Measurements from ENCODE around the gene SLC49A3.
"Not testable (repeated sequence)": the region's sequence is repeated elsewhere in the genome, so short reads cannot be mapped to it uniquely, and the experiment has no call there.

The SLC49A3 gene

DNA sequence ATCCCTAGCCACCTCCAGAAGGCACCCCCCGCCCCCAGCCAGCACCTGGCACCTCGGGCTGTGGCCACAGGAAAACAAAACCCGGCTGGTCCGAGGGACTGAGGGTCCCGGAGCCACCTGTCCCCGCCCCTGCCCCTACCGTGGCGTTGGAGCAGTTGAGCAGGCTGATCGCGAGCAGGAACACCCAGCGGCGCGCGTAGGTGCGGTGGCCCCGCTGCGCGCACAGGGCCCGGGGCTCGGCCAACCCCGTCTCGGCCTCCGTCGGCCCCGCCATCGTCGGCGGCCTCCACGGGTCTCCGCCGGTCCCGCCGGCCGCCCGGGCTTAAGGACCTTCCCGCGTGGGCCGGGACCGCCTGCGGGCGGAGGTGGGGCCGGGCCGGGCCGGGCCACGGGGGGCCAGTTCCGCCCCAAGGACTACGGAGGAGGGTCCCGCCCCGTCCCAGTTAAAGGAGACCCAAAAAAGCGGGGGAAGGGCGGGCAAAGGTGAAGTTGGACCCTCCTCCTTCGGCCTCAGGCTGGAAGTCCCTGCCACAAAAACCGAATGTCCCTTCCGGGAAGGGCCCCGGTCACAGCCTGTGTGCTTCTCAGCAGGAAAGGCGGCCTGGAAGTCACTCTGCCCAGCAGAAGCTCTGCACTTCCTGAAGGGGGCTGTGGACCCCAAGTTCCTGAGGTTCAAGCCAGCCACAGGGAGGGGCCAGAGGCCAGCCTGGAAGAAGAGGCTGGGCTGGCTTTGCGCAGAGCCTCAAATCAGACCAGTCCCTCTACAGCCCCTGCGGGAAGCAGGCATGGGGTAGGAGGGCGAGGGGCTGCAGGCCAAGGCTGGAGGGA lies at the start of gene SLC49A3:
Gene SLC49A3, minus strand, starts transcription at position 298 of the 828 bp plus-strand sequence. Its CDS starts 24 bp downstream, at position 274.
- DNase-seq (ENCODE audit: low spot score) = peak; percentile 73

DNA sequence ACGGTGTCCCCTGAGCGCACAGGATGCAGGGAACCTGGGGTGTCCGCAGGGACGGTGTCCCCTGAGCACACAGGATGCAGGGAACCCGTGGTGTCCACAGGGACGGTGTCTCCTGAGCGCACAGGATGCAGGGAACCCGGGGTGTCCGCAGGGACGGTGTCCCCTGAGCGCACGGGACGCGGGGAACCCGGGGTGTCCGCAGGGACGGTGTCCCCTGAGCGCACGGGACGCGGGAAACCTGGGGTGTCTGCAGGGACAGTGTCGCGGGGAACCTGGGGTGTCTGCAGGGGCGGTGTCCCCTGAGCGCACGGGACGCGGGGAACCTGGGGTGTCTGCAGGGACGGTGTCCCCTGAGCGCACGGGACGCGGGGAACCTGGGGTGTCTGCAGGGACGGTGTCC lies 47.6 kb upstream of the SLC49A3 start:
- DNase-seq (ENCODE audit: low spot score) = not testable (repeated sequence)

DNA sequence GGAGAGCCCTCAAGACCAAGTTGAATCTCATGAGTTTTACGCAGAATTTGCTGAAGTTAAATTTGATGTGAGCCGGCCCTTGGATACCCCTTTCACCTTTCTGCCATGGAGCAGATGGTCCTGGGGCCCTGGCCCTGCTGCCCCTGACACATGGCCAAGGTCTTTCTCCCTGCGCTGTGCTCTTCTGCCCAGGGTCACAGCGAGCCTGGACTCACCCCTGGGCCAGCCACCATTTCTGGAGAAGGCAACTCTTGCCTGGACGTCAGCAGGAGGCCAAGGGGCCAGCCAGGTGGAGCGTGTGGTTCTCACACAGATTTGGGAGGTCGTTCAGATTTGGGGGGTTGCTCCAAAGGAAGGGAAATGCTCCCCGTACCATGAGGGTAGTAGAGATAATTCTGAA lies 46.6 kb upstream of the SLC49A3 start:
- DNase-seq (ENCODE audit: low spot score) = no peak

DNA sequence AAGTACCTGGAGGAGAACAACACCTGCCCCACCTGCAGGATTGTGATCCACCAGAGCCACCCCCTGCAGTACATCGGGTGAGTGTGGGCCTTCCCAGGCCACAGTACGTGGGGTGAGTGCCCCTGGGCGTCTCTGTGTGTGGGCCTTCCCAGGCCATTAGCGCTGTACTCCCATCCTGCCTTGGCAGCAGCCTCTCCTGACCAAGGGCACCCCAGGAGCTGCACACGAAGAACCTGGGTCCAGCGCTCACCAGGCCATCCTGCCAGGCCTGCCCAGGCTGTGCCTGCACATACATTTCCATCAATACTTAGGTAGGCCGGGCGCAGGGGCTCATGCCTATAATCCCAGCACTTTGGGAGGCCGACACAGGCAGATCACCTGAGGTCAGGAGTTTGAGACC lies 46.0 kb upstream of the SLC49A3 start:
- no peak for DNase-seq (ENCODE audit: low spot score)

DNA sequence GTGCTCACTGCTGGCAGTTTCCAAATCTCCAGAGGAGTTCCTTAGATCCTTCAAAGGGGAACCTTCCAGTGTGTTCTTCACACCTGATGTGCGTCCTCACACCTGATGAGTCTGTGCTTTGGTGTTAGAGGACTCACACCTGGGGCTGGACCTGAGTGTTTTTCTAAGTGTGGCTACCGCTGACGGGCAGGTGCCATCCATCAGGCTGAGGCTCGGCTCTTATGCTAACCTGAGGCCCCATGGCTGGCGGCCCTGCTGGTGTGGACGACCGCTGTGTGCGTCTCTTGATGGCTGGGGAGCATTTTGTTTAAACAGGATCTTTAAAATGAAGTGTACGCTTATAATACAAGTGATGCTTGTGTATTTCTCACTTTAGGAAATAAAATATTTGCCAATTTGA lies 45.1 kb upstream of the SLC49A3 start:
- DNase-seq (ENCODE audit: low spot score) = no peak

DNA sequence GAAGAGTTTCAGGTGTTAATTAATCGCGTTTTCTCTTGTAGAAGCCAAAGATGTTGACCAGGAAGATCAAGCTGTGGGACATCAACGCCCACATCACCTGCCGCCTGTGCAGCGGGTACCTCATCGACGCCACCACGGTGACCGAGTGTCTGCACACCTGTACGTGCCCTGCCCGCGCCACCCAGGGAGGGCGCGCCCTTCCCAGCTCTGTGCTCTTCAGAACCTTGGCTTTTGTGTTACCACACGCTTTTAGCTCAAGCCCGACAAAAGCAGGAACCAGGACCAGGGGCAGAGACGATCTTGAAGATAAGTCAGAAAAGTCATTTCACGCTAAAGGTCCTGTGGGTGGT lies 44.7 kb upstream of the SLC49A3 start:
- no peak for DNase-seq (ENCODE audit: low spot score)

DNA sequence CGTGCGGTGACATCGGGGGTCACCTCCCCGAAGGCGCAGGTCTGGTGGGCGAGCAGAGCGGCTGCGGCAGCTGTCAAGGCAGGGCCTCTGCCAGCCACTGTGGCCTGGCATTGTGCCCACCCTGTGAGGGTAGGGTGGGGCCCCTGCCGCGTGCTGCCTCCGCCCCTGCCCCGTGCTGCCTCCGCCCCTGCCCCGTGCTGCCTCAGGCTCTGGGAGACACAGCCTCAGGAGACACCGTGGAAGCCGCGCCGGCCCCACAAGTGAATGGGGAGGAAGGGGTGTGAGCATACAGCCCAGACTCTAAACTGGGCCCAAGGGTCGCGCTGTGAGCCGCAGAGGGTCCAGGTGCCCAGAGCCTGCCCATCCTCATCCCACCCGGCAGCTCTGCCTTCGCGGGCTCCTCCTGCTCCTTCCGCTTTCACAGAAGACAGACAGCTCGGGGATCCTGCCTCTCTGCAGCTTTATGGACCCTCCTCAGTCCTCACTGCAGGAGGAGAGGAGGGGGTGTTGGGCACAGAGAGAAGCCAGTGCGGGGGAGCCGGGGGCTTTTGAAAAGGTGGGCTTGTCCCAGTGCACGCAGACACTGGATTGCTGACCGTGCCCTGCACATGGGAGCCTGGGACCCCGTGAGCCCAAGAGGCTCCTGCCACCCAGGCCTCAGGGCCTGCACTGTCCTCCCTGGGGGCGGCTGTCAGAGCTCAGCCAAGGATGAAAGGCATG lies 44.1 kb upstream of the SLC49A3 start:
- no peak for DNase-seq (ENCODE audit: low spot score)

DNA sequence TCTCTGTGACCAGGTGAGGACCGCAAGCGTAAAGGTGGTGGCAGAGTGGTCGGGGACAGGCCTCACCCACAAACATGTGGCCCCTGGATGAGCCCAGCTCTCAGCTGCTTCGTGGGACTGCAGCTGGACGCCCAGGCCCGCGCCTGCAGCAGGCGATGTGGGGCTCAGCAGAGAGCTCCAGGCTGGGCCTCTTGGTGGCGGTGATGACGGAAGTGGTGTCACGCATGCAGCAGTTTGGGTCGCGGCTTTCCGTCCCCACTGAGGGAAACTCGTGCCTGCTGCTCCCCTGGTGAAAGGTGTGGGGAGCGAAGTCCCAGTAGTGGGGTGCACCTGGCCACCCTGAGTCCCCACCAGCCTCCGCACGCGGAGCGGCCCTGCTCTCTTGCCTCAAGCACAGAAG lies 43.5 kb upstream of the SLC49A3 start:
- DNase-seq (ENCODE audit: low spot score) = no peak

DNA sequence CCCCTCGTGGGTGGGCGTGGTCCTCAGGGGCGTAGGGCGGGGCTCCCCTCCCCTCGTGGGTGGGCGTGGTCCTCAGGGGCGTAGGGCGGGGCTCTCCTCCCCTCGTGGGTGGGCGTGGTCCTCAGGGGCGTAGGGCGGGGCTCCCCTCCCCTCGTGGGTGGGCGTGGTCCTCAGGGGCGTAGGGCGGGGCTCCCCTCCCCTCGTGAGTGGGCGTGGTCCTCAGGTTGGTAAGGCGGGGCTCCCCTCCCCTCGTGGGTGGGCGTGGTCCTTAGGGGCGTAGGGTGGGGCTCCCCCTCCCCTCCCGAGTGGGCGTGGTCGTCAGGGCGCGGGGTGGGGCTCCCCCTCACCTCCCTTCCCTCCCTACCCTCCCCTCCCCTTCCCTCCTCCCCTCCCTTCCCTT lies 43.0 kb upstream of the SLC49A3 start:
- DNase-seq (ENCODE audit: low spot score) = not testable (repeated sequence)

DNA sequence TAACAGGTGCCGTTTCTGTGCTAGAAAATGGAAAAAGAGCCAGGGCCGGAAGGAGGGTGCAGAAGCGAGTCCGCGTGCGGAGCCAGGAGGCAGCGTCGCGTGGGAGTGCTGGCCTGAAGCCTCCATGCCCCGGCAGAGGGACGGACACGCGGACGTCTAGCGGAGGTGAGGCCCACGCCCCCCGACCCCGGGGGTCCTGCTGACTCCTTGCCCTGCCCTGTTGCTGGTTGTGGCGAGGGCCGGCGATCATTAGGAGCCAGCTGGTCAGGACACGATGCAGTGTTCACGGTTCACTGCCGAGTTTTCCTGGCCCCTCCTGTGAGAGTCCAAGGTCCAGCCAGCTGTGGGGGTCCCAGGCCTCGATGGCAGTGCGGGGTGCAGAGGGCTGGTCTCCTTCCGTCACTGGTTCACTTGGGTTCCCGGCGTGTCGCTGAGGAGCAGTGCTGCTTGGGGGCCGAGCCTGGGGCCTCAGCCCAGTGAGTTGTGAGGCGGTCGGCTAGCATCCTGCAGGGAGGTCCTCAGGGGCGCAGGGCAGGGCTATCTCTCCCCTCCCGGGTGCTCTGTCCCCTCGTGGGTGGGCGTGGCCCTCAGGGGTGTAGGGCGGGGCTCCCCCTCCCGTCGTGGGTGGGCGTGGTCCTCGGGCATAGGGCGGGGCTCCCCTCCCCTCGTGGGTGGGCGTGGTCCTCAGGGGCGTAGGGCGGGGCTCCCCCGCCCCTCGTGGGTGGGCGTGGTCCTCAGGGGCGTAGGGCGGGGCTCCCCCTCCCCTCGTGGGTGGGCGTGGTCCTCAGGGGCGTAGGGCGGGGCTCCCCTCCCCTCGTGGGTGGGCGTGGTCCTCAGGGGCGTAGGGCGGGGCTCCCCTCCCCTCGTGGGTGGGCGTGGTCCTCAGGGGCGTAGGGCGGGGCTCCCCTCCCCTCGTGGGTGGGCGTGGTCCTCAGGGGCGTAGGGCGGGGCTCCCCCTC lies 42.3 kb upstream of the SLC49A3 start:
- not testable (repeated sequence) for DNase-seq (ENCODE audit: low spot score)

DNA sequence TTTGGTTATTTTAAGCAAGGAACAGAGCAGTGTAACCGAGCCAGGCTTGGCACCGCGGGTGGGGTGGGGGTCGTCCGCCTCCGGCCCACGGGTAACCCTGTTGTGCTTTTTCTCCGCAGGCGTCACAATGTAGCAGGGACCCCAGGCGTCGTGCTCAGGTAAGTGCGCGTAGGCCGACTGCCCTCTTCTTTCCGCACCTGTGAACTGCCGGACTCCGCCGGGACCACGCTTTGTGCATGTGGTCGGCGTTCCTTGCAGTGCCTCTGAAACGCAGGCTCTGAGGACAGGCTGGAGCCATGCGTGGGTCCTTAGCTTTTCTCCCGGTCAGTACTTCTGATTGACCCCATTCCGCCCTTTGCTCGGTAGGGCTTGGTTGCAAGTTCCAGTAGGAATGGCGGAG lies 41.6 kb upstream of the SLC49A3 start:
- DNase-seq (ENCODE audit: low spot score) = no peak

DNA sequence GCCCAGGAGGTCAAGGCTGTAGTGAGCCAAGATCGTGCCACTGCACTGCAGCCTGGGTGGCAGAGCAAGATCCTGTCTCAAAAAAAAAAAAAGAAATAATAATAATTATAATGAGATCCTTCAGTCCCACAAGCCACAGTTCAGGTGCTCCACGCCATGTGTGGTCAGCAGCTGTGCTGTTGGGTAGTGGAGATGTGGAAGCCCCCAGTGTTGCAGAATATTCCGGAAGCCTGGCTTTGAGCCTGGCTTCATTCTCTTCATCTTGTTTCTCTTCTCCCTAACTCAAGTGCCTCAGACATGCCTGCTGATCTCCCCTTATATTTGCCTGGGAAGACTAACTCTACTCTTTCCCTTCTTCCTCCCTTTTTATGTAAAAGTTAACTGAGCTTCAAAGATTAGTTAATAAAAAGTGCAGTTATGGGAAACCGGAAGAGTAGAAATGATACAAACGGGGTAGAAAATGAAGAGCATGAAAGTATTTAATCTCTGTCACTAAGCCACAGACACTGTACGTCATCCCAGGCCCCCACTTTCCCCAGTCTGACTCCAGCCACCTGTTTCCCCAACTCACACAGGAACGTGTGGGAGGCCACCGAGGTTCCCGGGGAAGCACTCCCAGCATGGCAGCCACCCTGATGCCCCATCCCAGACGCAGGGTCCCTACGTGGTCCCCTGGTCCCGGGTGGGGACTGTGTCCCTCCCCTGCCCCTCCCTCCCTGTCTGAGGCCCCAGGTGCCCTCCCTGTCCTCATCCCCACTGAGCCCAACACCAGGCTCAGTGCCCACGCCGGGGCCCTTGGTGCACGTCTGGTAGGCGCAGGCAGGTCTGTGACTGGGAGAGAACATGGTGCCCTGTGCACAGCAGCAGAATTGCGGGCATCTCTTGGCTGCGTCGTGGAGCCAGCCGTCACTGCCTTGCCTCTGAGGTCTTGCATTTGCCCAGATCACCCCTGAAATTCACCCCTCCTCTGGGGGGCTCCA lies 40.7 kb upstream of the SLC49A3 start:
- DNase-seq (ENCODE audit: low spot score) = no peak

DNA sequence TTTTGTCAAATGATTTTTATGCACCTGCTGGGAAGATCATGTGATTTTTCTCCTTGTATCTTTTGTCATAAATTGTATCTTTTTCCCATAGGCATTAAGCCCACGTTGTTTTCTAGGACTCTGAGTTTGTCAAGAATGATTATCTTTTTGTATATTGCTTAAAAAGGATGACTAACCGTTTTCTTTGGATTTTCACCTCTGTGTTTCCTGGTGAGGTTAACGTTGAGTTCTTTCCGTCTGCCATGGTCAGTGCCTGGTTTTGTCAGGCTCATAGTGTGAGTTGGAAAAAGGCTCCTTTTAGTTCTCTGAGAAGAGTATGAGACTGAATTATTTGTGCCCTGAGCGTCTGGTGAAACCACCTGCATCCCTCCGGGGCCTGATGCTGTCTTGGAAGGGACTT lies 38.6 kb upstream of the SLC49A3 start:
- no peak for DNase-seq (ENCODE audit: low spot score)

DNA sequence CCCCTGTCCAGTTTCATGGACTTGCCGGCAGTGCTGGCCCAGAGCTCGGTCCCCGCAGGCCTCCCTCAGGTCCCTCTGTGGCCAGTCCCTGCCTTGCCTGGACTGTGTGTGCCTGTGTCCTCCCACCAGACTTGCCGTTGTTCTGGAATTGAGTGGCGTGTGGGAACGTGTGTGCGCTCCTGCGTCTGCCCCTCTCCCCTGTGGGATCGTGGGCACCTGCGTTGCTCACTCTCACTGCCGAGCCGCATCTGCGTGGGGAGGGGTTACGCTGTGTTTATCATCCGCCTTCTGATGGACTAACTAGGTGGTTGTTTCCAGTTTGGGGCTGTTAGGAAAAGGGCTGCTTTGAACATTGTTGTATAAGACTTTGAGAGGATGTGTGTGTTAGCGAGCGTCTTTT lies 37.9 kb upstream of the SLC49A3 start:
- DNase-seq (ENCODE audit: low spot score) = no peak

DNA sequence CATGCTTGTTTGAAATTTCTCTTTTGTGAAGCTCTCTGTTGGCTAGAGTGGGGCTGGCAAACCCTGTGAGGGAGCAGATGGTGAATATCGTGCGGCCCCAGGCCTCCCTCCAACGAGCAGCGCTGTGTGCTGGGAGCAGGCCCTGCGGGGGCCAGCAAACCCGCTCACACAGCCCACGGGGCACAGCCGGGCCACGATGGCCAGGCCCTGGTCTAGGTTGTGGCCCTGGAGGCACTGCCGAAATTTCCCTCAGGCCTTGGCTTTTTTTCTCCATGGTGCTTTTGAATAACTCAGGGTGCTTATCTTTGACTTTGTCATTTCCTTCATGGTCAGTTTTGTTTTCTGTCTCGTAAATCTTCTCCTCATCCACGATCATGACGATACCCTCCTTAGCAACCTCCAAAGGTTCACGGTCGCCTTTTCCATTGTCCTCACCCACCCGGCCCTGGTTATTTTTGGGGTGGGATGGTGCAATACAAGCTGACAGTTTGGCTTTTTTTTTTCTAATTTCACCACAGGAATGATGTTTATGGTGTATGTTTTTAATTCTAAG lies 37.4 kb upstream of the SLC49A3 start:
- no peak for DNase-seq (ENCODE audit: low spot score)

DNA sequence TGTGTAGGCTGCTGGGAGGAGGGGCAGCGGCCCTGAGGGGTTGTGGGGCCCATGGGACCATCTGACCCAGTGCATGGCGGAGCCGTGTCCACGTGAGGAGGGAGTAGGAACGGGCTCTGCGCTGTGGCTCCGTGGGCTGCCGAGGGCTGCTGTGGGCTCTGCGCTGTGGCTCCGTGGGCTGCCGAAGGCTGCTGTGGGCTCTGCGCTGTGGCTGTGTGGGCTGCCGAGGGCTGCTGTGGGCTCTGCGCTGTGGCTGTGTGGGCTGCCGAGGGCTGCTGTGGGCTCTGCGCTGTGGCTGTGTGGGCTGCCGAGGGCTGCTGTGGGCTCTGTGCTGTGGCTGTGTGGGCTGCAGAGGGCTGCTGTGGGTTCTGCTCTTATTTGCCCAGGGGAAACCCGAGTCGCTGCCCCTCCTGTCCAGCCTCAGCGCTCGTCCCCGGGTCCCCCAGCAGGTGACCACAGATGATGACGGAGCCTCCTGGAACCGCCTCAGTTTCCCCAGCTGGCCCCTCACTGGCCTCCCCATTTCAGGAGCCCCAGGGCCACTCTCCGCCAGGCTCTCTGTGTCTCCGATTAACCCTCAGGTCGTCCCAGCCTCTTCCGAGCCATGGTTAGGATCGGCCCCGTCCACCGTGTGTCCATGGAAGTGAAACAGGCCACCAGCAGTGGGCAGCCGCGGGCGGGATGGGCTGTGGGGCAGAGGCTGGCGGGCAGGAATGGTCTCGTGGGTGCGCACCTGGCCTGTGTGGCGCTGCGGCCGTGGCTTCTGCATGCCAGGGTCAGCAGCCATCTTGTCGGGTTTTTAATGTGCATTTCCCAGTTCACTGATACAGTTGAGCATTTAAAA lies 36.7 kb upstream of the SLC49A3 start:
- no peak for DNase-seq (ENCODE audit: low spot score)

DNA sequence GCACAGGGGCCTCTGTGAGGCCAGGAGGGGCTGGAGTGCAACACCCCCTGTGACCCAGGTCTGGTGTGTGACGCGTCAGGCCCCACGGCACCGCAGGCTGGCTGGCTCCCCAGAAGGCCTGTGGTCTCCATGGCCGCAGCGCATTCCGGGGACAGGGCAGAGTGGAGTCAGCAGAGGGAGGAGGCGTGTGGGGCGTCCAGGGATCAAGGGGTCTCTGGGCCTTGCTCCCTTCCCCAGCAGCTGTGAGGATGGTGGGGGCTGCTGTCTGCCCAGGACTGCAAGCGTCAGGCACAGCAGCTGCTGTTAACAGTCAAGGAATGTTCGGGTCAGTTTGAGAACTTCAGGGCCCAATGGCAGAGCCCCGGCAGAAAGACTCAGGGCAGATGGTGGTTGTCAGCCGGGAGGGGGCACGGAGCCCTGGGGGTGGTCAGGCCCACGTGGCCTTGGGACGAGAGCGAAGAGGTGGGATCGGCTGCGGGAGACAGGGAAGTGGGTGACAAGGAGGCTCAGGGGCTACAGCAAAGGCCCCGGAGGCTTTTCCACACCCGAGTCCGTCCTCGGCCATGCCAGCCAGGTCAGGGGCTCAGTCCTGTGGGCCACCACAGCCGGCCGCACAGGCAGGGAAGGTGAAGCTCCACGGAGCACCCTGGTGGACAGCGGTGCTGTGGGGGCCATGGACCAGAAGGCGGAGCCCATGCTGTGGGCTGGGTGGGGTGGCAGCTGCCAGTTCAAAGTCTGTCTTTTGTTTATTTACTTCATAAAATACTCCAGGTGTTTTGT lies 35.0 kb upstream of the SLC49A3 start:
- DNase-seq (ENCODE audit: low spot score) = no peak

DNA sequence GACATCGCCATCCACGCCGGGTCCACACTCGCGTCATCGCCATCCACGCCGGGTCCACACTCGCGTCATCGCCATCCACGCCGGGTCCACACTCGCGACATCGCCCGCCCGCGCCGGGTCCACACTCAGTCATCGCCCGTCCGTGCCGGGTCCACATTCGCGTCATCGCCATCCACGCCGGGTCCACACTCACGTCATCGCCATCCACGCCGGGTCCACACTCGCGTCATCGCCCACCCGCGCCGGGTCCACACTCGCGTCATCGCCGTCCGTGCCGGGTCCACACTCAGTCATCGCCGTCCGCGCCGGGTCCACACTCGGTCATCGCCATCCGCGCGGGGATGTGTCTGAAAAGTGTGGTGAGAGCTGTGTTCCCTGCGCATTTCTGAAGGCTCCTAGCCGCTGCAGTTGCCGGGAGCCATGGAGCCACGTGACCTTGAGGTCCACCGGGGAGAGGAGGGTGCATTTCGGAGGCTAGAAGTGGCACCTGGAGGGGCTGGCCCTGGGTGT lies 34.0 kb upstream of the SLC49A3 start:
- DNase-seq (ENCODE audit: low spot score) = no peak

DNA sequence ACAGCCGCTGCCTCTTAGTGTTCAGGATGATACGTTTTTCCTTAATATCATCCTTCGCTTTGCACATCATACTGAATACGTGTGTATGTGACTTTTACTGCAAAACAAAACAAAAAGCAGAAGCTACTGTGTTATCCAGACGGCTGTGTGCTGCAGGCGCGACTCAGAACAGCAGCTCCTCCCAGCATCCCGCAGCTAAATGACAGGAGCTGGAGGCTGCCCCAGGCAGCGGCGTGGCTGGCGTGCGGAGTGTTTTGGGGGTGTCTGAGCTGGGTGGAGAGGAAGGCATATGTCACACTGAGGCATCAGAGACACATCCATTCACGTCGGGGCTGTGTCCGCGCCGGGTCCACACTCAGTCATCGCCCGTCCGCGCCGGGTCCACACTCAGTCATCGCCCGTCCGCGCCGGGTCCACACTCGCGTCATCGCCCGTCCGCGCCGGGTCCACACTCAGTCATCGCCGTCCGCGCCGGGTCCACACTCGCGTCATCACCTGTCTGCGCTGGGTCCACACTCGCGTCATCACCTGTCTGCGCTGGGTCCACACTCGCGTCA lies 33.3 kb upstream of the SLC49A3 start:
- DNase-seq (ENCODE audit: low spot score) = no peak
